Stomach (tissue), 4 donors: ENCODE data around the gene ZBED4.

Experiments used
- POLR2A ChIP-seq, 4 donors: fragments of 450-650 bp; IDR thresholded peaks; one replicate each; pipeline ENCODE4 v1.6.1; 2016; ENCODE audit warnings: antibody characterized with exemption in 4 of 4, control low read depth in 2 of 4, mild to moderate bottlenecking in 1 of 4, moderate library complexity in 1 of 4
- TF ChIP-seq, protein P1 (sequence below), 7 experiments: fragments of 450-650 bp in 4 of 7; fragments of 200-600 bp in 3 of 7; sonication (generic) in 3 of 7; IDR thresholded peaks; one replicate each; pipeline ENCODE4 v1.5.1; 2016 to 2019; ENCODE audit warnings: antibody characterized with exemption in 7 of 7, control low read depth in 2 of 7, mild to moderate bottlenecking in 1 of 7

DNA sequence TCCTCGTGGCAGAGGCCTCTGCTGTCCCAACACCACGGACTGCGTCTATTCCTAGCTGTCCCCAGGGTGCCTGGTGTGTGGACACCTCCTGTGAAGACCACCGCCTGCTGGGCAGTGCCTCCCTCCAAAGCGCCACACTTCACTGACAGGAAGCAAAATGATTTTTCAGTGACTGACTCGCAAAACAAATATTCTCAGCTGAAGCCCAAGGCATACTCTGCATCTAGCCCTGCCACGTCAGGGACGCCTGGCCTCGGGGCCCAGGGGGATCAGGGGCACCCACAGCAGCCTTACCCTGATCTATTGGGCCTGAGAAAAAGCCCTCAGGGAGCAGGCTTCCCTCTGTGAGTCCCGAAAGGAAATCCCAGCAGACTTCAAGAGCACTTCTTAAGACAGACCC, 28.2 kb upstream of the ZBED4 start:
- TF ChIP-seq POLR2A (IDR thresholded peaks at IDR 0.05): no peak
- TF ChIP-seq, protein P1, sequence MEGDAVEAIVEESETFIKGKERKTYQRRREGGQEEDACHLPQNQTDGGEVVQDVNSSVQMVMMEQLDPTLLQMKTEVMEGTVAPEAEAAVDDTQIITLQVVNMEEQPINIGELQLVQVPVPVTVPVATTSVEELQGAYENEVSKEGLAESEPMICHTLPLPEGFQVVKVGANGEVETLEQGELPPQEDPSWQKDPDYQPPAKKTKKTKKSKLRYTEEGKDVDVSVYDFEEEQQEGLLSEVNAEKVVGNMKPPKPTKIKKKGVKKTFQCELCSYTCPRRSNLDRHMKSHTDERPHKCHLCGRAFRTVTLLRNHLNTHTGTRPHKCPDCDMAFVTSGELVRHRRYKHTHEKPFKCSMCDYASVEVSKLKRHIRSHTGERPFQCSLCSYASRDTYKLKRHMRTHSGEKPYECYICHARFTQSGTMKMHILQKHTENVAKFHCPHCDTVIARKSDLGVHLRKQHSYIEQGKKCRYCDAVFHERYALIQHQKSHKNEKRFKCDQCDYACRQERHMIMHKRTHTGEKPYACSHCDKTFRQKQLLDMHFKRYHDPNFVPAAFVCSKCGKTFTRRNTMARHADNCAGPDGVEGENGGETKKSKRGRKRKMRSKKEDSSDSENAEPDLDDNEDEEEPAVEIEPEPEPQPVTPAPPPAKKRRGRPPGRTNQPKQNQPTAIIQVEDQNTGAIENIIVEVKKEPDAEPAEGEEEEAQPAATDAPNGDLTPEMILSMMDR (IDR thresholded peaks at IDR 0.05): no peak
